AG04449 (cell line): ENCODE data around the gene SYT13.

ENCODE experiments used
- CTCF ChIA-PET: fragments of 350-600 bp; formaldehyde crosslinking; extraction: SDS; loops from one replicate; lab custom pipeline; 2021; ENCODE audit warnings: antibody characterized with exemption; lab: Yijun Ruan, JAX
- POLR2A ChIA-PET: fragments of 400-600, 350-600 bp; formaldehyde crosslinking; extraction: SDS; loops from one replicate; lab custom pipeline; 2020; ENCODE audit warnings: antibody characterized with exemption, inconsistent platforms; lab: Yijun Ruan, JAX
- DNase-seq: peaks from one replicate; pipeline ENCODE4 v3.0.0-alpha.2; 2010; ENCODE audit warnings: low read depth, low spot score
- H3K4me3 ChIP-seq: 2 replicates; pipeline ENCODE4 v1.5.1; 2011; ENCODE audit warnings: low read depth, mild to moderate bottlenecking, control low read depth, low read length
- TF ChIP-seq, protein P1 (sequence below): IDR thresholded peaks from one replicate; pipeline ENCODE4 v1.5.1; 2011; ENCODE audit warnings: mild to moderate bottlenecking, moderate library complexity, low read length, control low read depth, inconsistent platforms; ENCODE audit not compliant: insufficient read depth; ENCODE audit errors: missing control alignments

The SYT13 gene

GRCh38 chr11:45227836-45228235 lies 58.3 kb downstream of the SYT13 start:
- no peak overlapping the region for H3K4me3 ChIP-seq
- TF ChIP-seq, protein P1, sequence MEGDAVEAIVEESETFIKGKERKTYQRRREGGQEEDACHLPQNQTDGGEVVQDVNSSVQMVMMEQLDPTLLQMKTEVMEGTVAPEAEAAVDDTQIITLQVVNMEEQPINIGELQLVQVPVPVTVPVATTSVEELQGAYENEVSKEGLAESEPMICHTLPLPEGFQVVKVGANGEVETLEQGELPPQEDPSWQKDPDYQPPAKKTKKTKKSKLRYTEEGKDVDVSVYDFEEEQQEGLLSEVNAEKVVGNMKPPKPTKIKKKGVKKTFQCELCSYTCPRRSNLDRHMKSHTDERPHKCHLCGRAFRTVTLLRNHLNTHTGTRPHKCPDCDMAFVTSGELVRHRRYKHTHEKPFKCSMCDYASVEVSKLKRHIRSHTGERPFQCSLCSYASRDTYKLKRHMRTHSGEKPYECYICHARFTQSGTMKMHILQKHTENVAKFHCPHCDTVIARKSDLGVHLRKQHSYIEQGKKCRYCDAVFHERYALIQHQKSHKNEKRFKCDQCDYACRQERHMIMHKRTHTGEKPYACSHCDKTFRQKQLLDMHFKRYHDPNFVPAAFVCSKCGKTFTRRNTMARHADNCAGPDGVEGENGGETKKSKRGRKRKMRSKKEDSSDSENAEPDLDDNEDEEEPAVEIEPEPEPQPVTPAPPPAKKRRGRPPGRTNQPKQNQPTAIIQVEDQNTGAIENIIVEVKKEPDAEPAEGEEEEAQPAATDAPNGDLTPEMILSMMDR, result no peak
- ChIA-PET CTCF (interaction anchor here (0.7 to 1.8 kb wide), 4 partner anchors 10 to 118 kb away, joined by 3 to 8 read pairs (median 3); no protein-coding TSS in a partner anchor), POLR2A (no interaction called here)
- no peak for DNase-seq

DNA sequence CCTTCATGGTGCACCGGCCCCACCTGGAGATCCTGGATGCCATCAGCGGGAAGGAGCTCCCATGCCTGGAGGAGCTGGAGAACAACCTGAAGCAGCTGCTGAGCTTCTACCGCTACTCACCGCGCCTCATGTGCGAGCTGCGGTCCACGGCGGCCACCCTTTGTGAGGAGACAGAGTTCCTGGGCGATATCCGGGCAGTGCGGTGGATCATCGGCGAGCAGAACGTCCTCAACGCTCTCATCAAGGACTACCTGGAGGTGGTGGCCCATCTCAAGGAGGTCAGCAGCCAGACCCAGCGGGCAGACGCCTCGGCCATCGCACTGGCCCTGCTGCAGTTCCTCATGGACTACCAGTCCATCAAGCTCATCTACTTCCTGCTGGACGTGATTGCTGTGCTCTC lies 59.2 kb downstream of the SYT13 start:
- CTCF ChIA-PET, result no interaction called here
- H3K4me3 ChIP-seq, result no peak overlapping the region
- no peak for DNase-seq
- POLR2A ChIA-PET, result no interaction called here
- TF ChIP-seq, protein P1, result no peak

DNA sequence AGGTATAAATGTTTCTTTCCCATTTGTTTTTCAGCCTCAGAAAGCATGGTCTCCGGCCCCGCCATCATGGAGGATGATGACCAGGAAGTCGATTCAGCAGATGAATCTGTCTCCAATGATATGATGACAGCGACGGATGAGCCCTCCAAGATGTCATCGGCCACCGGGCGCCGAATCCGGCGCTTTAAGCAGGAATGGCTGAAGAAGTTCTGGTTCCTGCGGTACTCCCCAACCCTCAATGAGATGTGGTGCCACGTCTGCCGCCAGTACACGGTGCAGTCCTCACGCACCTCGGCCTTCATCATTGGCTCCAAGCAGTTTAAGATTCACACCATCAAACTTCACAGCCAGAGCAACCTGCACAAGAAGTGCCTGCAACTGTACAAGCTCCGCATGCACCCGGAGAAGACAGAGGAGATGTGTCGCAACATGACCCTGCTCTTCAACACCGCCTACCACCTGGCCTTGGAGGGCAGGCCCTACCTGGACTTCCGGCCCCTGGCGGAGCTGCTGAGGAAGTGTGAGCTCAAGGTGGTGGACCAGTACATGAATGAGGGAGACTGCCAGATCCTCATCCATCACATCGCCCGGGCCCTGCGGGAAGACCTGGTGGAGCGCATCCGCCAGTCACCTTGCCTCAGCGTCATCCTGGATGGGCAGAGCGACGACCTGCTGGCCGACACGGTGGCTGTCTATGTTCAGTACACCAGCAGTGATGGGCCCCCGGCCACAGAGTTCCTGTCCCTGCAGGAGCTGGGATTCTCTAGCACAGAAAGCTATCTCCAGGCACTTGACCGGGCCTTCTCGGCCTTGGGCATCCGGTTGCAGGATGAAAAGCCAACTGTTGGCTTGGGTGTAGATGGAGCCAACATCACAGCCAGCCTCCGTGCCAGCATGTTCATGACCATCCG lies 59.9 kb downstream of the SYT13 start:
- ChIA-PET POLR2A (no interaction called here), CTCF (no interaction called here)
- no peak overlapping the region for H3K4me3 ChIP-seq
- TF ChIP-seq, protein P1, result no peak
- no peak for DNase-seq

GRCh38 chr11:45225277-45225676 lies 60.9 kb downstream of the SYT13 start:
- POLR2A ChIA-PET, result no interaction called here
- TF ChIP-seq, protein P1, result no peak
- no peak overlapping the region for H3K4me3 ChIP-seq
- CTCF ChIA-PET, result interaction anchor here (1.1 kb wide), 1 partner anchor 8 kb away, joined by 3 read pairs; no protein-coding TSS in a partner anchor
- DNase-seq, result no peak

DNA sequence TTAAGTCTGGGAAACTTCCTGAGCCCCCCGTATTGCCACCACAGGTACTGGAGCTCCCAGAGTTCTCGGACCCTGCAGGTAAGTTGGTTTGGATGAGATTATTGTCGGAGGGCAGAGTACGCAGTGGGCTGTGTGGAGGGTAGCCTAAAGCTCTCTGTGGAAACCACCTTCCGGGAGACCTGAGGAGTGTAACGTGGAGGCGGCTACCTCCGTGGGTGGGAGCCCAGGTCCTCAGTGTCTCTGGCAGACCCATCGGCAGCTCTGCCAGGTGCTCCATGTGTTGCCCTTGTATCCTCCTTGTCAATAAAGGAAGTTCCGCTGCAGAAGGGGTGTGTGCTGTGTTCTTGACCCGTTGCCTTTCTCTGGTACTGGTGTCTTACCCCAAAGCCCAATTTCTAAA lies 61.4 kb downstream of the SYT13 start:
- TF ChIP-seq, protein P1, result no peak
- ChIA-PET CTCF (interaction anchor here (0.6 to 2.0 kb wide), 3 partner anchors 9 to 11 kb away, joined by 3 to 9 read pairs (median 3); no protein-coding TSS in a partner anchor), POLR2A (no interaction called here)
- H3K4me3 ChIP-seq, result no peak overlapping the region
- no peak for DNase-seq

DNA sequence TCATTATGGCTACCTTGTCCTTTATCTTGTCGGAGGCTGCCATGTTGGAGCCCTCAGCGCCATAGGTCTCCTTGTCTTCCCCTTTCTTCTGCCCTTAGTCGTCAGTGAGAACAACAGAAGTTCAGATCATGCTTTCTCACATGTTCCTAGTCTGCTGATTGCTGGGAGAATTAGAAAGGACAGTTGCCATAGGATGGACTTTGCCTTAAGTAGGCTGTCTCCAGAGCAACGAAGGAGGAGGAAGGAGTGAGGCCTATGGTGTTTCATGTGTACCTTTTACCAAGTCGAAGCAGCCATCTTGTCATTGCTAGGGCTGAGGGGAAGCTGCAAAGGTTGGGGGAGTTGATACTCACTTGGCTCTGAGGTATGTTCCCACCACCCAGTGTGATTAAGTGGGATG lies 62.6 kb downstream of the SYT13 start:
- TF ChIP-seq, protein P1, result no peak
- H3K4me3 ChIP-seq, result no peak overlapping the region
- DNase-seq, result no peak
- ChIA-PET POLR2A (no interaction called here), CTCF (interaction anchor here (2.0 kb wide), 1 partner anchor 10 kb away, joined by 9 read pairs; no protein-coding TSS in a partner anchor)
